GM12878 (cell line): Measurements from ENCODE around the gene ADAMTSL3. TPM values are rescaled to one million over a fixed set of nuclear protein-coding genes. Genes with fewer than 3 reads are reported as not detected.

Experiments used
- ATAC-seq: fragments of 200-7000 bp; cut with Tn5 transposase; 3 replicates; pipeline ENCODE4 v1.9.1; 2020; ENCODE audit warnings: mild to moderate bottlenecking, moderate library complexity
- BruUV-seq: library from RNA; stranded (reverse); fragments of 400-500 nt; replicated peaks from 2 replicates; lab custom pipeline; 2021; lab: Mats Ljungman, UMichigan
- CTCF ChIA-PET: fragments of 300-600 bp; sonication (Branson Sonifier 250); formaldehyde crosslinking; extraction: SDS; loops from one replicate; lab custom pipeline; 2021; ENCODE audit warnings: inconsistent platforms; lab: Yijun Ruan, JAX
- POLR2A ChIA-PET: fragments of 350-600 bp; formaldehyde crosslinking; extraction: SDS; loops from one replicate; lab custom pipeline; 2021; ENCODE audit warnings: inconsistent platforms; lab: Charles Lee
- RAD21 ChIA-PET: fragments of 300-600 bp; sonication (Branson Sonifier 250); formaldehyde crosslinking; loops from one replicate; lab custom pipeline; 2023; ENCODE audit warnings: antibody characterized with exemption; ENCODE audit not compliant: unreplicated experiment; lab: Charles Lee
- SMC1A ChIA-PET: fragments of 300-600 bp; sonication (Branson Sonifier 250); formaldehyde crosslinking; loops from one replicate; lab custom pipeline; 2023; ENCODE audit not compliant: unreplicated experiment, uncharacterized antibody; lab: Charles Lee
- DNase-seq: peaks from one replicate; pipeline ENCODE4 v3.0.0-alpha.2; 2011; ENCODE audit warnings: low read depth, low spot score
- FAIRE-seq: peaks from 3 replicates; lab custom pipeline; 2011; peaks lifted over from hg19 to GRCh38; lab: Jason Lieb, UNC
- H2AFZ ChIP-seq: 2 replicates; pipeline ENCODE4 v1.6.0; 2011; ENCODE audit warnings: low read depth, low read length, control low read depth; ENCODE audit not compliant: control insufficient read depth
- H3K27ac ChIP-seq: 2 replicates; pipeline ENCODE4 v1.5.1; 2011; ENCODE audit warnings: control low read depth; ENCODE audit not compliant: control insufficient read depth, insufficient read depth
- H3K27me3 ChIP-seq, 2 experiments: replicated peaks in 1 of 2; 2 replicates each; pipeline versions ENCODE4 v1.6.0 to v1.6.1; 2011; ENCODE audit warnings: low read length in 1 of 2; ENCODE audit not compliant: control insufficient read depth in 2 of 2, insufficient read depth in 2 of 2
- H3K36me3 ChIP-seq, 2 experiments: 2 replicates each; pipeline ENCODE4 v1.5.1; 2011; ENCODE audit warnings: low read length in 1 of 2; ENCODE audit not compliant: control insufficient read depth in 2 of 2, insufficient read depth in 2 of 2
- H3K4me1 ChIP-seq: 2 replicates; pipeline ENCODE4 v1.6.1; 2011; ENCODE audit warnings: mild to moderate bottlenecking, low read length, moderate library complexity, mixed read lengths; ENCODE audit not compliant: control insufficient read depth, insufficient read depth
- H3K4me2 ChIP-seq: 2 replicates; pipeline ENCODE4 v1.6.0; 2011; ENCODE audit warnings: control low read depth; ENCODE audit not compliant: control insufficient read depth, insufficient read depth
- H3K4me3 ChIP-seq: fragments of 200-600 bp; sonication (generic); 2 replicates; pipeline ENCODE4 v1.5.1; 2016
- H3K79me2 ChIP-seq: 2 replicates; pipeline ENCODE4 v1.6.0; 2011; ENCODE audit warnings: low read length; ENCODE audit not compliant: control insufficient read depth, insufficient read depth
- H3K9ac ChIP-seq: 2 replicates; pipeline ENCODE4 v1.8.0; 2011; ENCODE audit warnings: low read length, control low read depth, mixed read lengths; ENCODE audit not compliant: control insufficient read depth, insufficient read depth
- H3K9me3 ChIP-seq: replicated peaks from 3 replicates; pipeline ENCODE4 v1.5.1; 2011; ENCODE audit warnings: mild to moderate bottlenecking, low read length; ENCODE audit not compliant: control insufficient read depth, insufficient read depth
- H4K20me1 ChIP-seq: 2 replicates; pipeline ENCODE4 v1.6.0; 2011; ENCODE audit not compliant: control insufficient read depth, insufficient read depth
- BACH1 ChIP-seq: fragments of 450-650 bp; IDR thresholded peaks from 2 replicates; pipeline ENCODE4 v1.6.1; 2017; ENCODE audit warnings: mild to moderate bottlenecking, borderline replicate concordance
- BCL11A ChIP-seq: IDR thresholded peaks from 2 replicates; pipeline ENCODE4 v1.6.1; 2011; ENCODE audit warnings: low read depth, low read length
- ELK1 ChIP-seq: IDR thresholded peaks from 2 replicates; pipeline ENCODE4 v1.6.1; 2012; ENCODE audit warnings: low read depth, low read length, improper control_type of control experiment
- JUNB ChIP-seq: IDR thresholded peaks from 2 replicates; pipeline ENCODE4 v1.6.1; 2016; ENCODE audit warnings: antibody characterized with exemption, mild to moderate bottlenecking
- RBBP5 ChIP-seq: fragments of 200-600 bp; sonication (generic); conservative IDR thresholded peaks from 2 replicates; pipeline ENCODE4 v1.6.1; 2016
- SMAD1 ChIP-seq: fragments of 450-650 bp; IDR thresholded peaks from 2 replicates; pipeline ENCODE4 v1.6.1; 2018; ENCODE audit warnings: mild to moderate bottlenecking, low read depth; ENCODE audit not compliant: partially characterized antibody
- SP1 ChIP-seq: IDR thresholded peaks from one replicate; pipeline ENCODE4 v1.6.1; 2011; ENCODE audit warnings: low read depth, low read length
- SREBF1 ChIP-seq: IDR thresholded peaks from 2 replicates; pipeline ENCODE4 v1.6.1; 2012; ENCODE audit warnings: mild to moderate bottlenecking, low read length
- STAT3 ChIP-seq: IDR thresholded peaks from 2 replicates; pipeline ENCODE4 v1.6.1; 2011; ENCODE audit warnings: low read depth, low read length, improper control_type of control experiment
- TCF3 ChIP-seq: IDR thresholded peaks from 2 replicates; pipeline ENCODE4 v1.6.1; 2012; ENCODE audit warnings: low read depth, mild to moderate bottlenecking, low read length, borderline replicate concordance; ENCODE audit not compliant: insufficient read depth
- TCF7 ChIP-seq: IDR thresholded peaks from 2 replicates; pipeline ENCODE4 v1.6.1; 2014; ENCODE audit warnings: antibody characterized with exemption, borderline replicate concordance
- YBX1 ChIP-seq: fragments of 450-650 bp; IDR thresholded peaks from 2 replicates; pipeline ENCODE4 v1.6.1; 2016; ENCODE audit warnings: antibody characterized with exemption
- in situ Hi-C: fragments of 300-500 bp; cut with MboI; formaldehyde crosslinking; loops from 9 replicates; pipeline ENCODE4 v1.14.3; 2018; ENCODE audit warnings: mixed read lengths
- intact Hi-C: fragments of 100-400 bp; cut with micrococcal nuclease; formaldehyde crosslinking; loops from one replicate; pipeline ENCODE4 v1.14.2; 2022; ENCODE audit not compliant: unreplicated experiment
- polyA plus RNA-seq, 11 experiments: library from polyadenylated mRNA; depleted of rRNA in 4 of 11; unstranded in 6 of 11; stranded (reverse) in 5 of 11; fragments of >200 nt; fragmentation: Nextera tagmentation in 4 of 11; fragmentation: Illumina TruSeq in 1 of 11; extraction: Ambion mirVana in 4 of 11; extraction: Trizol in 1 of 11; gene quantifications; 1 replicate in 1 of 11; 2 replicates in 10 of 11; pipeline versions ENCODE4 v1.2.1 to v1.2.3, GENCODE V29; 2011 to 2016; ENCODE audit warnings: inconsistent platforms in 2 of 11, missing spikeins in 2 of 11, low read depth in 1 of 11
- total RNA-seq, 4 experiments: library from RNA; depleted of rRNA in 3 of 4; stranded (reverse); fragments of >200 nt in 3 of 4; fragmentation: Illumina TruSeq in 1 of 4; extraction: Trizol in 1 of 4; gene quantifications; 2 replicates each; pipeline versions ENCODE4 v1.2.1 to v1.2.3, GENCODE V29; 2013 to 2021
- TF ChIP-seq, protein P1 (sequence below): fragments of 450-650 bp; formaldehyde crosslinking; IDR thresholded peaks from 2 replicates; pipeline ENCODE4 v1.4.0; 2020; ENCODE audit warnings: mild to moderate bottlenecking, moderate library complexity

Gene ADAMTSL3
- total and polyA plus RNA-seq, 10 of the 15 experiments (the other 5 are each of a cell fraction or from before 2014, with no cell fraction given), result 0.01 to 0.28 (median 0.13) TPM

- TF ChIP-seq YBX1, result no peak
- no peak for TF ChIP-seq ELK1
- no peak for TF ChIP-seq TCF3
Measured at GRCh38 chr15:83713242-83713641, 59.3 kb downstream of the ADAMTSL3 start (continued).

- ChIA-PET SMC1A (interaction anchor here (1.0 kb wide), 1 partner anchor 10 kb away, joined by 3 read pairs; no protein-coding TSS in a partner anchor), CTCF (no interaction called here)
- no peak for ATAC-seq
Measured at GRCh38 chr15:83714939-83715628, 61.2 kb downstream of the ADAMTSL3 start.

More at GRCh38 chr15:83714939-83715628, 61.2 kb downstream of the ADAMTSL3 start:
- ChIA-PET RAD21 (no interaction called here), POLR2A (no interaction called here)
- FAIRE-seq (no peak), DNase-seq (no peak)
- Histone ChIP-seq H3K27ac (no peak overlapping the region), H4K20me1 (no peaks in the 10 kb centered on the region), H3K4me3 (no peak overlapping the region), H3K9me3 (no peaks in the 10 kb centered on the region), H2AFZ (no peak overlapping the region), H3K9ac (no peak overlapping the region), H3K4me2 (no peak overlapping the region), H3K36me3 (no peaks in the 10 kb centered on the region), H3K4me1 (no peaks in the 10 kb centered on the region), H3K79me2 (no peaks in the 10 kb centered on the region), H3K27me3 (0 out of 4 replicates have a peak, but pooled peaks cover 0 to 2% of the 10 kb centered on the region in 2 experiments)
- no peak for TF ChIP-seq BACH1
- TF ChIP-seq SREBF1, result no peak
- TF ChIP-seq BCL11A, result no peak
- TF ChIP-seq, protein P1, sequence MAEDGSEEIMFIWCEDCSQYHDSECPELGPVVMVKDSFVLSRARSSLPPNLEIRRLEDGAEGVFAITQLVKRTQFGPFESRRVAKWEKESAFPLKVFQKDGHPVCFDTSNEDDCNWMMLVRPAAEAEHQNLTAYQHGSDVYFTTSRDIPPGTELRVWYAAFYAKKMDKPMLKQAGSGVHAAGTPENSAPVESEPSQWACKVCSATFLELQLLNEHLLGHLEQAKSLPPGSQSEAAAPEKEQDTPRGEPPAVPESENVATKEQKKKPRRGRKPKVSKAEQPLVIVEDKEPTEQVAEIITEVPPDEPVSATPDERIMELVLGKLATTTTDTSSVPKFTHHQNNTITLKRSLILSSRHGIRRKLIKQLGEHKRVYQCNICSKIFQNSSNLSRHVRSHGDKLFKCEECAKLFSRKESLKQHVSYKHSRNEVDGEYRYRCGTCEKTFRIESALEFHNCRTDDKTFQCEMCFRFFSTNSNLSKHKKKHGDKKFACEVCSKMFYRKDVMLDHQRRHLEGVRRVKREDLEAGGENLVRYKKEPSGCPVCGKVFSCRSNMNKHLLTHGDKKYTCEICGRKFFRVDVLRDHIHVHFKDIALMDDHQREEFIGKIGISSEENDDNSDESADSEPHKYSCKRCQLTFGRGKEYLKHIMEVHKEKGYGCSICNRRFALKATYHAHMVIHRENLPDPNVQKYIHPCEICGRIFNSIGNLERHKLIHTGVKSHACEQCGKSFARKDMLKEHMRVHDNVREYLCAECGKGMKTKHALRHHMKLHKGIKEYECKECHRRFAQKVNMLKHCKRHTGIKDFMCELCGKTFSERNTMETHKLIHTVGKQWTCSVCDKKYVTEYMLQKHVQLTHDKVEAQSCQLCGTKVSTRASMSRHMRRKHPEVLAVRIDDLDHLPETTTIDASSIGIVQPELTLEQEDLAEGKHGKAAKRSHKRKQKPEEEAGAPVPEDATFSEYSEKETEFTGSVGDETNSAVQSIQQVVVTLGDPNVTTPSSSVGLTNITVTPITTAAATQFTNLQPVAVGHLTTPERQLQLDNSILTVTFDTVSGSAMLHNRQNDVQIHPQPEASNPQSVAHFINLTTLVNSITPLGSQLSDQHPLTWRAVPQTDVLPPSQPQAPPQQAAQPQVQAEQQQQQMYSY (CRISPR knock-in tag), result no peak
- no peak for TF ChIP-seq SP1
- no peak for TF ChIP-seq JUNB
- TF ChIP-seq SMAD1, result no peak
- TF ChIP-seq STAT3, result no peak
- no peak for TF ChIP-seq RBBP5
- no peak for TF ChIP-seq TCF7
- BruUV-seq, result no TSS peak
- intact Hi-C loops, result no loop called here
- in situ Hi-C loops, result no loop called here
